GM12878 (cell line): Measurements from ENCODE around the gene ZNF229.
A peak's percentile ranks its signal among the peaks of the same experiment; 100 is the strongest.

Experiments
- ATF3 ChIP-seq: IDR thresholded peaks from 2 replicates; pipeline ENCODE4 v1.6.1; 2011; ENCODE audit warnings: low read depth, mild to moderate bottlenecking, low read length, moderate library complexity, borderline replicate concordance; ENCODE audit errors: extremely low read depth
- CBX3 ChIP-seq: fragments of 200-600 bp; sonication (generic); IDR thresholded peaks from 2 replicates; pipeline ENCODE4 v1.6.1; 2016; ENCODE audit warnings: low read depth, borderline replicate concordance
- EGR1 ChIP-seq, 2 experiments: IDR thresholded peaks; 1 replicate in 1 of 2; 2 replicates in 1 of 2; pipeline ENCODE4 v1.6.1; 2011 to 2012; ENCODE audit warnings: low read depth in 2 of 2, low read length in 2 of 2, borderline replicate concordance in 1 of 2, mild to moderate bottlenecking in 1 of 2, moderate library complexity in 1 of 2
- EP300 ChIP-seq, 2 experiments: fragments of 150-350 bp in 1 of 2; IDR thresholded peaks; 2 replicates each; pipeline ENCODE4 v1.6.1; 2011 to 2012; ENCODE audit warnings: low read depth in 2 of 2, low read length in 2 of 2, borderline replicate concordance in 1 of 2, improper control_type of control experiment in 1 of 2, inconsistent platforms in 1 of 2; ENCODE audit not compliant: control insufficient read depth in 1 of 2
- MAX ChIP-seq: IDR thresholded peaks from 2 replicates; pipeline ENCODE4 v1.6.1; 2012; ENCODE audit warnings: low read depth, low read length, improper control_type of control experiment
- MTA2 ChIP-seq: fragments of 450-650 bp; IDR thresholded peaks from 2 replicates; pipeline ENCODE4 v1.6.1; 2016; ENCODE audit warnings: low read depth, mild to moderate bottlenecking, moderate library complexity
- POLR2AphosphoS5 ChIP-seq: IDR thresholded peaks from 2 replicates; pipeline ENCODE4 v1.6.1; 2011; ENCODE audit warnings: mild to moderate bottlenecking, low read length, inconsistent platforms
- SMAD1 ChIP-seq: fragments of 450-650 bp; IDR thresholded peaks from 2 replicates; pipeline ENCODE4 v1.6.1; 2018; ENCODE audit warnings: mild to moderate bottlenecking, low read depth; ENCODE audit not compliant: partially characterized antibody
- SMC3 ChIP-seq: IDR thresholded peaks from 2 replicates; pipeline ENCODE4 v1.6.1; 2011; ENCODE audit warnings: low read length, improper control_type of control experiment, borderline replicate concordance
- TAF1 ChIP-seq: IDR thresholded peaks from 2 replicates; pipeline ENCODE4 v1.6.1; 2011; ENCODE audit warnings: mild to moderate bottlenecking, low read depth, low read length, borderline replicate concordance
- TBL1XR1 ChIP-seq: IDR thresholded peaks from 2 replicates; pipeline ENCODE4 v1.6.1; 2012; ENCODE audit warnings: low read depth, low read length, improper control_type of control experiment
- YY1 ChIP-seq: IDR thresholded peaks from 2 replicates; pipeline ENCODE4 v1.6.1; 2011; ENCODE audit warnings: low read depth, mild to moderate bottlenecking, low read length
- TF ChIP-seq, protein P1 (sequence below), 3 experiments: IDR thresholded peaks in 2 of 3; conservative IDR thresholded peaks in 1 of 3; 2 replicates each; pipeline ENCODE4 v1.5.1; 2011; ENCODE audit warnings: low read depth in 3 of 3, low read length in 3 of 3, mild to moderate bottlenecking in 3 of 3, control low read depth in 2 of 3, moderate library complexity in 2 of 3, inconsistent platforms in 1 of 3, mixed read lengths in 1 of 3; ENCODE audit not compliant: control insufficient read depth in 2 of 3, insufficient read depth in 1 of 3; ENCODE audit errors: extremely low read depth in 1 of 3

DNA sequence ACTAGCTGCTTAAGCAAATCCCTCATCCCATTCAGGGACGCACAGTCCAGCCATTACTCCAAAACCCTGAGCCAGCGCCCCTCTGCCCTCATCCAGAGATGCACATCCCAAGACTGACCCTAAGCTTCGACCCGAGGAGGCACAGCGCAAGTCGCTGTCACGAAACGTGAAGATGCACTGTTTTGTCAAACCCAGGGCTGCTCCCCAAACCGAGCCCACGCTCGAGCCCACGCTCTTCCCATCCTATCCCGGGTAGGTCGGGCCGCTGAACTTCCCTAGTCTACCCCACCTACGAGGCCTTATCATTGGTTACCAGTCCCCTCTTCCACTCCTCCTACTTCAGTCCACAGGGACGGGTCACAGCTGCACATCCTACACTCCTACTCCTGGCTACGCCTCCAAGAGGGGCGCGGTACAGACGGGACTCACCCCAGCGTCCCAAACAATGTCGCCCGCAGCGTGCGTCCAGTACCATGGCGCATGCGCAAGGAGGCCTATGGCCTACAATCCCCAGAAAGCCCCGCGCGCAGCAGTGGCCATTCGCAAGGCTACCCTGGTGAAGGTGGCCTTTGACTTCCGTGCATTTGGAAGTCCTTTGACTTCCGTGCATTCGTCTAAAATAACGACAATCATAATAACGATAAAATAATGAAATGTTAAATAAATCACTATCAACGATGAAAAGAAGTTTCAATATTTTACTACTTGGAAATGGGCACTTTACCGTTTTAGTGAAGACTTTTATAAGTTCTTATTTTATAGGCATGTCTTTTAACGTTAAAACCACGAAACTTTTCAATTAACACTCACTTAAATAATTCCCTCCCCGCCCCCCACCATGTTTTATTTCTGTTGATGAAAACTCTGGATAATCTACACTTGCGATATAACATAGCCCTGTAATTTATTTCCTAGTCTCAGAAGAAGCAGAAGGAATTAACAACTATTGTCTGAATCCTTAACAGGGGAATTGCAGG lies 46.8 kb downstream of the ZNF229 start, which contains the start of gene ZNF285:
- TF ChIP-seq ATF3 (no peak), MTA2 (no peak), SMC3 (no peak), EGR1 (IDR thresholded peaks at IDR 0.05; ENCODE audit: borderline replicate concordance in 1 of 2, low read depth in 2 of 2, low read length in 2 of 2) (no peak), TBL1XR1 (no peak), POLR2AphosphoS5 (no peak), YY1 (peak; percentile 69), CBX3 (no peak), MAX (no peak), SMAD1 (no peak), TAF1 (no peak), EP300 (IDR thresholded peaks at IDR 0.05; ENCODE audit: borderline replicate concordance in 1 of 2, control insufficient read depth in 1 of 2, low read depth in 2 of 2, low read length in 2 of 2) (no peak)
- TF ChIP-seq, protein P1, sequence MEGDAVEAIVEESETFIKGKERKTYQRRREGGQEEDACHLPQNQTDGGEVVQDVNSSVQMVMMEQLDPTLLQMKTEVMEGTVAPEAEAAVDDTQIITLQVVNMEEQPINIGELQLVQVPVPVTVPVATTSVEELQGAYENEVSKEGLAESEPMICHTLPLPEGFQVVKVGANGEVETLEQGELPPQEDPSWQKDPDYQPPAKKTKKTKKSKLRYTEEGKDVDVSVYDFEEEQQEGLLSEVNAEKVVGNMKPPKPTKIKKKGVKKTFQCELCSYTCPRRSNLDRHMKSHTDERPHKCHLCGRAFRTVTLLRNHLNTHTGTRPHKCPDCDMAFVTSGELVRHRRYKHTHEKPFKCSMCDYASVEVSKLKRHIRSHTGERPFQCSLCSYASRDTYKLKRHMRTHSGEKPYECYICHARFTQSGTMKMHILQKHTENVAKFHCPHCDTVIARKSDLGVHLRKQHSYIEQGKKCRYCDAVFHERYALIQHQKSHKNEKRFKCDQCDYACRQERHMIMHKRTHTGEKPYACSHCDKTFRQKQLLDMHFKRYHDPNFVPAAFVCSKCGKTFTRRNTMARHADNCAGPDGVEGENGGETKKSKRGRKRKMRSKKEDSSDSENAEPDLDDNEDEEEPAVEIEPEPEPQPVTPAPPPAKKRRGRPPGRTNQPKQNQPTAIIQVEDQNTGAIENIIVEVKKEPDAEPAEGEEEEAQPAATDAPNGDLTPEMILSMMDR (IDR thresholded peaks at IDR 0.05 in 2 of 3, conservative IDR thresholded peaks at IDR 0.05 in 1 of 3; ENCODE audit: control insufficient read depth in 2 of 3, extremely low read depth in 1 of 3, insufficient read depth in 1 of 3, low read depth in 3 of 3, low read length in 3 of 3), result no peak
